Esophagus muscularis mucosa (tissue), 4 donors: ENCODE measurements around the gene PAQR7. TPM values are rescaled to one million over a fixed set of nuclear protein-coding genes. Genes with fewer than 3 reads are reported as not detected.

ENCODE experiments used
- DNase-seq: peaks from one replicate; pipeline ENCODE4 v3.0.0-alpha.2; 2017; ENCODE audit errors: extremely low spot score
- H3K27ac ChIP-seq, 4 donors: fragments of 200-600 bp; sonication (generic); replicated peaks in 1 of 4; 1 replicate in 3 of 4; 2 replicates in 1 of 4; pipeline ENCODE4 v1.5.1; 2016 to 2019; ENCODE audit warnings: mild to moderate bottlenecking in 1 of 4
- H3K27me3 ChIP-seq, 4 donors: fragments of 200-600 bp; sonication (generic); one replicate each; pipeline versions ENCODE4 v1.5.1 to v1.6.0; 2016 to 2019
- H3K36me3 ChIP-seq, 4 donors: fragments of 200-600 bp; sonication (generic); one replicate each; pipeline ENCODE4 v1.5.1; 2016 to 2019
- H3K4me1 ChIP-seq, 4 donors: fragments of 200-600 bp; sonication (generic); one replicate each; pipeline ENCODE4 v1.5.1; 2016 to 2019
- H3K4me3 ChIP-seq, 4 donors: fragments of 200-600 bp; sonication (generic); 1 replicate in 2 of 4; 2 replicates in 2 of 4; pipeline ENCODE4 v1.5.1; 2016 to 2019; ENCODE audit warnings: mild to moderate bottlenecking in 4 of 4, moderate library complexity in 1 of 4
- H3K9me3 ChIP-seq, 4 donors: fragments of 200-600 bp; sonication (generic); 1 replicate in 3 of 4; 2 replicates in 1 of 4; pipeline ENCODE4 v1.5.1; 2016 to 2019
- CTCF ChIP-seq, 3 experiments: fragments of 200-600 bp in 2 of 3; fragments of 450-650 bp in 1 of 3; sonication (generic) in 2 of 3; IDR thresholded peaks; one replicate each; pipeline ENCODE4 v1.5.1; 2017 to 2019; ENCODE audit warnings: antibody characterized with exemption in 3 of 3, mild to moderate bottlenecking in 2 of 3, moderate library complexity in 1 of 3
- EP300 ChIP-seq: sonication (generic); formaldehyde crosslinking; IDR thresholded peaks from one replicate; pipeline ENCODE4 v1.6.1; 2017; ENCODE audit warnings: antibody characterized with exemption
- POLR2A ChIP-seq: fragments of 450-650 bp; IDR thresholded peaks from one replicate; pipeline ENCODE4 v1.6.1; 2017; ENCODE audit warnings: antibody characterized with exemption, moderate library complexity, mild to moderate bottlenecking, low read depth
- POLR2AphosphoS5 ChIP-seq, 2 donors: sonication (generic); formaldehyde crosslinking; IDR thresholded peaks; one replicate each; pipeline ENCODE4 v1.6.1; 2017; ENCODE audit warnings: antibody characterized with exemption in 2 of 2
- WGBS: methylation state at CpG from one replicate; pipeline ENCODE4 v1.1.5; 2018; 5-methylcytosine and 5-hydroxymethylcytosine counted together
- intact Hi-C: fragments of 100-400 bp; cut with DNase I; formaldehyde crosslinking; loops from one replicate; pipeline ENCODE4 v1.15.1; 2023
- total RNA-seq, 4 donors: library from RNA; depleted of rRNA; stranded (reverse); fragments of >200 nt; gene quantifications; one replicate each; pipeline versions ENCODE4 v1.1.0 to v1.2.1, GENCODE V29; 2016

The PAQR7 gene
- total RNA-seq, 4 donors from 2014 or later = 4.6 to 9.3 (median 8.0) TPM

DNA sequence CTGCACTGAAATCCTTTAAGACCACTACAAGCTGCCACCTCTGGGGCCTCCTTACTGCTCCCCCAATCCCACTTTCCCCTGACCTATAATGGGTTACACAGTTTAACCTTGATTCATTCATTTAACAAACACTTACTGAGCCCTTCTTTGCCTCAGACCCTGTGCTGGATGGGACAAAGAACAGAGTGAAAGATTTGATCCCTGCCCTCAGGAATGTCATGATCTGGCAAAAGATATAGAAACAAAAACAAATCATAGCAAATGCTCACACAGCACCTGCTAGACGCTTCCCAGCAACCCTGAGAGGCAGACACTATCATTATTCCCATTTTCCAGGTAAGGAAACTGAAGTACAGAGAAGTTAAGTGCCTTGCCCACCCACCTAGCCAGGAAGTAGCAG is 9.2 kb downstream of the PAQR7 start:
- Histone ChIP-seq H3K4me3 (no peak overlapping the region), H3K9me3 (no peaks in the 10 kb centered on the region), H3K27me3 (no peaks in the 10 kb centered on the region), H3K27ac (no peak overlapping the region), H3K36me3 (peaks cover 0 to 37% (median 23%) of the 10 kb centered on the region in 4 donors), H3K4me1 (peaks cover 3 to 5% (median 5%) of the 10 kb centered on the region in 4 donors)
- no peak for DNase-seq
- WGBS = 83% methylated on average over 1 of the region's 1 CpG
- TF ChIP-seq EP300 (no peak), CTCF (IDR thresholded peaks at IDR 0.05) (no peak), POLR2A (no peak), POLR2AphosphoS5 (IDR thresholded peaks at IDR 0.05) (no peak)
- intact Hi-C loops = no loop called here

GRCh38 chr1:25864434-25864833 is 11.1 kb downstream of the PAQR7 start:
- intact Hi-C loops = no loop called here
- TF ChIP-seq POLR2AphosphoS5 (IDR thresholded peaks at IDR 0.05) = no peak
- TF ChIP-seq EP300 = no peak
- no peak for TF ChIP-seq POLR2A
- no peak for TF ChIP-seq CTCF (IDR thresholded peaks at IDR 0.05)
- peaks cover 0 to 27% (median 17%) of the 10 kb centered on the region in 4 donors for H3K36me3 ChIP-seq
- WGBS = 86% methylated on average over 3 of the region's 3 CpGs
- H3K27ac ChIP-seq = no peak overlapping the region
- H3K27me3 ChIP-seq = no peaks in the 10 kb centered on the region
- no peak for DNase-seq
- H3K4me1 ChIP-seq = peaks cover 3 to 11% (median 9%) of the 10 kb centered on the region in 4 donors
- H3K4me3 ChIP-seq = no peak overlapping the region
- H3K9me3 ChIP-seq = no peaks in the 10 kb centered on the region

GRCh38 chr1:25863486-25864262 is 11.8 kb downstream of the PAQR7 start:
- intact Hi-C loops = no loop called here
- Histone ChIP-seq H3K27me3 (no peaks in the 10 kb centered on the region), H3K27ac (no peak overlapping the region), H3K4me1 (peaks cover 8 to 17% (median 14%) of the 10 kb centered on the region in 4 donors), H3K9me3 (no peaks in the 10 kb centered on the region), H3K4me3 (no peak overlapping the region), H3K36me3 (peaks cover 0 to 20% (median 13%) of the 10 kb centered on the region in 4 donors)
- TF ChIP-seq CTCF (IDR thresholded peaks at IDR 0.05) (no peak), POLR2A (no peak), EP300 (no peak), POLR2AphosphoS5 (IDR thresholded peaks at IDR 0.05) (no peak)
- WGBS = 92% methylated on average over 23 of the region's 25 CpGs
- DNase-seq = no peak

GRCh38 chr1:25862785-25863485 is 12.6 kb downstream of the PAQR7 start:
- H3K27ac ChIP-seq = no peak overlapping the region
- DNase-seq = no peak
- intact Hi-C loops = no loop called here
- H3K27me3 ChIP-seq = no peaks in the 10 kb centered on the region
- 91% methylated on average over 20 of the region's 20 CpGs for whole genome bisulfite sequencing
- peaks cover 0 to 17% (median 13%) of the 10 kb centered on the region in 4 donors for H3K36me3 ChIP-seq
- TF ChIP-seq EP300 = no peak
- TF ChIP-seq POLR2A = no peak
- TF ChIP-seq CTCF (IDR thresholded peaks at IDR 0.05) = no peak
- TF ChIP-seq POLR2AphosphoS5 (IDR thresholded peaks at IDR 0.05) = no peak
- H3K4me1 ChIP-seq = peaks cover 11 to 20% (median 17%) of the 10 kb centered on the region in 4 donors
- no peak overlapping the region for H3K4me3 ChIP-seq
- H3K9me3 ChIP-seq = no peaks in the 10 kb centered on the region
